H9 (cell line): Measurements from ENCODE around the gene ALDH2. TPM values are rescaled to one million over a fixed set of nuclear protein-coding genes. Genes with fewer than 3 reads are reported as not detected.
A peak's percentile ranks its signal among the peaks of the same experiment; 100 is the strongest.
"Not testable (repeated sequence)": the region's sequence is repeated elsewhere in the genome, so short reads cannot be mapped to it uniquely, and the experiment has no call there.

Experiments
- DNase-seq: peaks from one replicate; pipeline ENCODE4 v3.0.0-alpha.2; 2017
- H2AFZ ChIP-seq: one replicate; pipeline ENCODE4 v1.6.1; 2013; ENCODE audit warnings: mild to moderate bottlenecking, low read length, control low read depth, moderate library complexity
- H2AK5ac ChIP-seq: 2 replicates; pipeline ENCODE4 v1.6.1; 2013; ENCODE audit warnings: low read length, control low read depth, mixed read lengths; ENCODE audit not compliant: insufficient read length
- H2BK120ac ChIP-seq: one replicate; pipeline ENCODE4 v1.6.1; 2013; ENCODE audit warnings: low read depth, mild to moderate bottlenecking, low read length, control low read depth, inconsistent platforms; ENCODE audit not compliant: poor library complexity, severe bottlenecking
- H2BK12ac ChIP-seq: 2 replicates; pipeline ENCODE4 v1.6.1; 2013; ENCODE audit warnings: low read length, control low read depth, mixed read lengths, low read depth; ENCODE audit not compliant: insufficient read length
- H2BK15ac ChIP-seq: 2 replicates; pipeline ENCODE4 v1.6.1; 2013; ENCODE audit warnings: low read depth, low read length, control low read depth
- H2BK20ac ChIP-seq: one replicate; pipeline ENCODE4 v1.6.1; 2013; ENCODE audit warnings: low read depth, mild to moderate bottlenecking, low read length, control low read depth, inconsistent platforms; ENCODE audit not compliant: poor library complexity, severe bottlenecking
- H2BK5ac ChIP-seq: 2 replicates; pipeline ENCODE4 v1.6.1; 2013; ENCODE audit warnings: low read length, control low read depth, mixed read lengths; ENCODE audit not compliant: insufficient read length
- H3K14ac ChIP-seq: 2 replicates; pipeline ENCODE4 v1.6.1; 2013; ENCODE audit warnings: low read length, control low read depth; ENCODE audit not compliant: insufficient read depth
- H3K18ac ChIP-seq: 2 replicates; pipeline ENCODE4 v1.6.1; 2013; ENCODE audit warnings: low read depth, mild to moderate bottlenecking, mixed read lengths, low read length, control low read depth; ENCODE audit not compliant: insufficient read length
- H3K23ac ChIP-seq: 2 replicates; pipeline ENCODE4 v1.6.1; 2013; ENCODE audit warnings: low read length, control low read depth, mixed read lengths, low read depth; ENCODE audit not compliant: insufficient read length
- H3K23me2 ChIP-seq: 2 replicates; pipeline ENCODE4 v1.6.1; 2013; ENCODE audit warnings: low read depth, mild to moderate bottlenecking, mixed read lengths, low read length, control low read depth; ENCODE audit not compliant: insufficient read length, poor library complexity, severe bottlenecking
- H3K27ac ChIP-seq: 2 replicates; pipeline ENCODE4 v1.5.1; 2013; ENCODE audit warnings: low read length, control low read depth, mixed read lengths, low read depth; ENCODE audit not compliant: insufficient read length
- H3K27me3 ChIP-seq: 2 replicates; pipeline ENCODE4 v1.6.1; 2013; ENCODE audit warnings: low read length, control low read depth, inconsistent platforms; ENCODE audit not compliant: insufficient read depth
- H3K4ac ChIP-seq: 2 replicates; pipeline ENCODE4 v1.6.1; 2013; ENCODE audit warnings: low read depth, mild to moderate bottlenecking, control low read depth, inconsistent platforms, low read length, moderate library complexity
- H3K4me1 ChIP-seq: 2 replicates; pipeline ENCODE4 v1.6.1; 2013; ENCODE audit warnings: low read length, control low read depth, inconsistent platforms; ENCODE audit not compliant: insufficient read depth
- H3K4me2 ChIP-seq: 2 replicates; pipeline ENCODE4 v1.6.1; 2013; ENCODE audit warnings: low read length, control low read depth, mixed read lengths; ENCODE audit not compliant: insufficient read length, insufficient read depth
- H3K56ac ChIP-seq: 2 replicates; pipeline ENCODE4 v1.6.1; 2013; ENCODE audit warnings: low read depth, mild to moderate bottlenecking, mixed read lengths, low read length, control low read depth; ENCODE audit not compliant: insufficient read length
- H3K79me1 ChIP-seq: 2 replicates; pipeline ENCODE4 v1.6.1; 2013; ENCODE audit warnings: low read depth, mild to moderate bottlenecking, moderate library complexity, low read length, control low read depth, inconsistent platforms; ENCODE audit not compliant: insufficient read depth, poor library complexity, severe bottlenecking
- H3K79me2 ChIP-seq: 2 replicates; pipeline ENCODE4 v1.6.1; 2013; ENCODE audit warnings: low read length, control low read depth, inconsistent platforms; ENCODE audit not compliant: insufficient read depth
- H3K9ac ChIP-seq: 2 replicates; pipeline ENCODE4 v1.6.1; 2013; ENCODE audit warnings: low read length, control low read depth, mixed read lengths; ENCODE audit not compliant: insufficient read length; ENCODE audit errors: extremely low read depth
- H3K9me3 ChIP-seq: one replicate; pipeline ENCODE4 v1.6.1; 2013; ENCODE audit warnings: low read depth, low read length, inconsistent platforms; ENCODE audit not compliant: control insufficient read depth
- H3T11ph ChIP-seq: one replicate; pipeline ENCODE4 v1.6.1; 2013; ENCODE audit warnings: mild to moderate bottlenecking, low read length, control low read depth, inconsistent platforms
- H4K20me1 ChIP-seq: one replicate; pipeline ENCODE4 v1.6.1; 2013; ENCODE audit not compliant: control insufficient read depth, insufficient read length, insufficient read depth
- H4K5ac ChIP-seq: 2 replicates; pipeline ENCODE4 v1.6.1; 2013; ENCODE audit warnings: low read depth, mild to moderate bottlenecking, mixed read lengths, low read length, control low read depth; ENCODE audit not compliant: insufficient read length
- H4K8ac ChIP-seq: replicated peaks from 2 replicates; pipeline ENCODE4 v1.6.1; 2013; ENCODE audit warnings: low read length, control low read depth, mixed read lengths, low read depth; ENCODE audit not compliant: insufficient read length
- H4K91ac ChIP-seq: 2 replicates; pipeline ENCODE4 v1.6.1; 2013; ENCODE audit warnings: low read depth, mild to moderate bottlenecking, moderate library complexity, mixed read lengths, low read length, control low read depth; ENCODE audit not compliant: insufficient read length
- H3K27ac Mint-ChIP-seq, 3 experiments: 2 replicates in 2 of 3; 3 replicates in 1 of 3; pipeline ENCODE4 v1.8.0; 2020 to 2021; ENCODE audit warnings: mixed read lengths in 3 of 3, mild to moderate bottlenecking in 1 of 3, moderate library complexity in 1 of 3
- H3K27me3 Mint-ChIP-seq: 2 replicates; pipeline ENCODE4 v1.8.0; 2021; ENCODE audit warnings: low read depth, mild to moderate bottlenecking, moderate library complexity, mixed read lengths
- H3K36me3 Mint-ChIP-seq, 3 experiments: 2 replicates in 2 of 3; 3 replicates in 1 of 3; pipeline ENCODE4 v1.8.0; 2020 to 2021; ENCODE audit warnings: low read depth in 3 of 3, mixed read lengths in 3 of 3; ENCODE audit not compliant: insufficient read depth in 1 of 3
- H3K4me1 Mint-ChIP-seq, 2 experiments: 2 replicates each; pipeline ENCODE4 v1.8.0; 2020; ENCODE audit warnings: mixed read lengths in 2 of 2
- H3K4me3 Mint-ChIP-seq, 2 experiments: 2 replicates in 1 of 2; 3 replicates in 1 of 2; pipeline ENCODE4 v1.8.0; 2020 to 2021; ENCODE audit warnings: mild to moderate bottlenecking in 2 of 2, mixed read lengths in 2 of 2, moderate library complexity in 1 of 2
- H3K9me3 Mint-ChIP-seq, 2 experiments: 2 replicates in 1 of 2; 3 replicates in 1 of 2; pipeline ENCODE4 v1.8.0; 2020; ENCODE audit warnings: mild to moderate bottlenecking in 2 of 2, mixed read lengths in 2 of 2, moderate library complexity in 1 of 2
- WGBS: extraction: QIAGEN DNeasy Blood & Tissue Kit; methylation state at CpG from one replicate; pipeline ENCODE4 v1.1.7; 2013; ENCODE audit warnings: missing lambda C conversion rate, low lambda C conversion rate, mixed read lengths; ENCODE audit not compliant: insufficient read length; ENCODE audit errors: extremely low coverage; 5-methylcytosine and 5-hydroxymethylcytosine counted together
- total RNA-seq: library from RNA; stranded (reverse); gene quantifications from 2 replicates; pipeline ENCODE4 v1.2.1, GENCODE V29; 2021
- TF ChIP-seq, protein P1 (sequence below): fragments of 200-600 bp; sonication (generic); conservative IDR thresholded peaks from 3 replicates; pipeline ENCODE4 v1.8.0; 2021; ENCODE audit warnings: antibody characterized with exemption, mild to moderate bottlenecking

ALDH2 gene
- total RNA-seq, 1 experiment from 2014 or later: 44.0 TPM

DNA sequence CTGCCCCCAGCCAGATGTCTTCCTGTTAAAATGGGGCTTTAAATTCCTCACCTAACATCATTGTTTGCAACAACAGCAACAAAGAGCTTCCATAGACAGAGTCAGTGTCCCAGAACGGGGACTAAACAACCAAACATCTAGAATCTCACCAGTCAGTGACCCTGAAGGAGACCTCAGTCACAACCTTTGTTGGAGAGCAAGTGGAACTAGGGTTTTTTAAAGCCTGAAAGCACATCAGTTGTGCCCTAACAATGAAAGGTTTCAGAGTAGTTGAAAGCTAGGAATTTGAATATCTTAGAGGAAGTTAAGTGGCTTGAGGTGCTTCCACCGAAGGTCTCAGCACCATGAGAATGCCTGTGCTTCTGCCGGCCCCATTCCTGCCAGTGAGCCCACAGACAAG lies 5.0 kb upstream of the ALDH2 start:
- no peak overlapping the region; a peak in 1 of 5 replicates for H3K4me3 Mint-ChIP-seq
- H3K4me2 ChIP-seq: no peak overlapping the region
- DNase-seq: no peak
- H3K23ac ChIP-seq: no peak overlapping the region
- H3K18ac ChIP-seq: no peak overlapping the region
- H3K36me3 Mint-ChIP-seq: peaks cover 4 to 7% (median 7%) of the 10 kb centered on the region in 3 experiments
- H2BK20ac ChIP-seq: no peak overlapping the region
- no peak overlapping the region for H3T11ph ChIP-seq
- no peak overlapping the region for H3K9ac ChIP-seq
- H3K27ac ChIP-seq: no peak overlapping the region
- no peaks in the 10 kb centered on the region for H3K9me3 ChIP-seq
- H3K4me1 ChIP-seq: no peaks in the 10 kb centered on the region
- H2AFZ ChIP-seq: no peak overlapping the region
- no CpG with 5 or more reads among the region's 3 CpGs for WGBS
- no peak overlapping the region for H2BK120ac ChIP-seq
- H4K20me1 ChIP-seq: no peaks in the 10 kb centered on the region
- no peaks in the 10 kb centered on the region; the same call in 1 of the 2 replicates for H3K27me3 ChIP-seq
- no peak overlapping the region for H2AK5ac ChIP-seq
- peaks cover 12% of the 10 kb centered on the region for H3K27me3 Mint-ChIP-seq
- no peak overlapping the region for H3K4ac ChIP-seq
- H3K79me2 ChIP-seq: no peaks in the 10 kb centered on the region
- H3K27ac Mint-ChIP-seq: peak overlapping the region; percentile 19 to 48 (median 38); a peak in 4 of 7 replicates
- no peaks in the 10 kb centered on the region for H3K79me1 ChIP-seq
- H4K5ac ChIP-seq: no peak overlapping the region
- no peak overlapping the region for H2BK5ac ChIP-seq
- H3K14ac ChIP-seq: no peak overlapping the region
- H3K9me3 Mint-ChIP-seq: peaks cover 3 to 7% of the 10 kb centered on the region in 2 experiments
- no peak overlapping the region for H4K8ac ChIP-seq
- H3K23me2 ChIP-seq: peaks cover 5% of the 10 kb centered on the region
- H2BK15ac ChIP-seq: no peak overlapping the region
- peaks cover 30 to 39% of the 10 kb centered on the region in 2 experiments for H3K4me1 Mint-ChIP-seq
- no peak overlapping the region for H3K56ac ChIP-seq
- H2BK12ac ChIP-seq: no peak overlapping the region
- TF ChIP-seq, protein P1, sequence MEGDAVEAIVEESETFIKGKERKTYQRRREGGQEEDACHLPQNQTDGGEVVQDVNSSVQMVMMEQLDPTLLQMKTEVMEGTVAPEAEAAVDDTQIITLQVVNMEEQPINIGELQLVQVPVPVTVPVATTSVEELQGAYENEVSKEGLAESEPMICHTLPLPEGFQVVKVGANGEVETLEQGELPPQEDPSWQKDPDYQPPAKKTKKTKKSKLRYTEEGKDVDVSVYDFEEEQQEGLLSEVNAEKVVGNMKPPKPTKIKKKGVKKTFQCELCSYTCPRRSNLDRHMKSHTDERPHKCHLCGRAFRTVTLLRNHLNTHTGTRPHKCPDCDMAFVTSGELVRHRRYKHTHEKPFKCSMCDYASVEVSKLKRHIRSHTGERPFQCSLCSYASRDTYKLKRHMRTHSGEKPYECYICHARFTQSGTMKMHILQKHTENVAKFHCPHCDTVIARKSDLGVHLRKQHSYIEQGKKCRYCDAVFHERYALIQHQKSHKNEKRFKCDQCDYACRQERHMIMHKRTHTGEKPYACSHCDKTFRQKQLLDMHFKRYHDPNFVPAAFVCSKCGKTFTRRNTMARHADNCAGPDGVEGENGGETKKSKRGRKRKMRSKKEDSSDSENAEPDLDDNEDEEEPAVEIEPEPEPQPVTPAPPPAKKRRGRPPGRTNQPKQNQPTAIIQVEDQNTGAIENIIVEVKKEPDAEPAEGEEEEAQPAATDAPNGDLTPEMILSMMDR: no peak
- H4K91ac ChIP-seq: no peak overlapping the region

DNA sequence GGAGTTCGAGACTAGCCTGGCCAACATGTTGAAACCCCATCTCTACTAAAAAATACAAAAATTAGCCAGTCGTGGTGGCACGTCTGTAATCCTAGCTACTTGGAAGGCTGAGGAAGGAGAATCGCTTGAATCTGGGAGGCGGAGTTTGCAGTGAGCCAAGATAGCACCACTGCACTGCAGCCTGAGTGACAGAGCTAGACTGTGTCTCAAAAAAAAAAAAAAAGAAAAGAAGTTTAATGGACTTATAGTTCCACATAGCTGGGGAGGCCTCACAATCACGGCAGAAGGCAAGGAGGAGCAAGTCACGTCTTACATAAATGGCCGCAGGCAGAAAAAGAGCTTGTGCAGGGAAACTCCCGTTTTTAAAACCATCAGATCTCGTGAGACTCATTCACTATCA lies 3.2 kb upstream of the ALDH2 start:
- not testable (repeated sequence) for H3K27ac ChIP-seq, H4K20me1 ChIP-seq, H3K23me2 ChIP-seq, H2BK120ac ChIP-seq, H4K5ac ChIP-seq, H3K4me2 ChIP-seq, H3K4me1 ChIP-seq, H3K27me3 ChIP-seq, H2BK12ac ChIP-seq, H3T11ph ChIP-seq, H2AFZ ChIP-seq, H3K79me2 ChIP-seq, H3K23ac ChIP-seq, H2AK5ac ChIP-seq, H3K18ac ChIP-seq, H3K14ac ChIP-seq, H2BK20ac ChIP-seq, H3K9me3 Mint-ChIP-seq, H3K4me3 Mint-ChIP-seq, H3K56ac ChIP-seq, H2BK5ac ChIP-seq, H3K9me3 ChIP-seq, H4K8ac ChIP-seq, H2BK15ac ChIP-seq, H4K91ac ChIP-seq, H3K4ac ChIP-seq, H3K36me3 Mint-ChIP-seq, H3K9ac ChIP-seq, DNase-seq, H3K79me1 ChIP-seq
- no CpG with 5 or more reads among the region's 10 CpGs for WGBS
- Mint-ChIP-seq H3K27me3 (peaks cover 14% of the 10 kb centered on the region), H3K4me1 (peaks cover 31 to 34% of the 10 kb centered on the region in 2 experiments), H3K27ac (peak overlapping the region in 1 of 3 experiments; percentile 68; a peak in 2 of 7 replicates)
